ENCODE data around the gene BARHL2. TPM values are rescaled to one million over a fixed set of nuclear protein-coding genes. Genes with fewer than 3 reads are reported as not detected.

Gene BARHL2
- total and polyA plus RNA-seq, 8 donors = not detected

DNA sequence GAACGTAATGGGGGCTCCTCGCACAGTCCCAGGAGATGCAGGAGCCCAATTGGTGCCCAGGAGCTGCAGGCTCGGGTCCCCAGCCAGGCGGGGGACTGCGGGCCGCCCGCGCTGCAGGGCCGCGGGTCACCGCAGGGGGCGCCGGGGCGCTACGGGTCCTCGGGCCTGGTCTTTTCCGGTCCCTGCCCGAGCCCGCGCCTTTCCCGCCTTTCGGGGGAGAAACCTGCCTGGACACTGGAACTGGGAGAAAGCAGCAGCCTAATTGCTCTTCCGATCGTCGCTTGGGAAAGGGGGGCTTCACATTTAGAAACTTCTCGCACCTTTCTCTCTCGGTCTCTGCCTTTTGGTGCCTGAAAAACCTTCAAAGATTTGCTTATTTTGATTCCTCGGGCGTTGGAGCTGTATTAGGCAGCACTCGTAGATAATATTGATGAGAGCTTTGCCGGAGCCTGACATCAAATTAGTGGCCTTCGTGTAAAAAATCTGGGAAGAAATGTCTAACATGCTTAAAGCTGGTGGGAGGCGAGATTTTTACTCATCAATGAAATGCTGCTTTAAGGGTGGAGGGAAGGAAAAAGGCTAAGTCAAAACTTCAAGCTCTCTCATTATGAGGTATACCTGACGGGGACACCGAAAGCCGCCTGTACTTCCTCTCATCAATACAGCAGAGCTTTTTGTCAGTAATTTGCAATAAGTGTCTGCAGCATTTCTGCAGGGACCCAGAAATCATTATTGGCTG, 12.6 kb upstream of the BARHL2 start:
- intact Hi-C loops (cut with DNase I; ENCODE audit: low total_unique reads) = no loop called here
- WGBS, 5 donors = 9 to 17% (median 13%) methylated on average over 29 to 36 of the region's 36 CpGs
- peaks cover 17 to 55% (median 40%) of the 10 kb centered on the region in 4 donors for H3K4me1 ChIP-seq

DNA sequence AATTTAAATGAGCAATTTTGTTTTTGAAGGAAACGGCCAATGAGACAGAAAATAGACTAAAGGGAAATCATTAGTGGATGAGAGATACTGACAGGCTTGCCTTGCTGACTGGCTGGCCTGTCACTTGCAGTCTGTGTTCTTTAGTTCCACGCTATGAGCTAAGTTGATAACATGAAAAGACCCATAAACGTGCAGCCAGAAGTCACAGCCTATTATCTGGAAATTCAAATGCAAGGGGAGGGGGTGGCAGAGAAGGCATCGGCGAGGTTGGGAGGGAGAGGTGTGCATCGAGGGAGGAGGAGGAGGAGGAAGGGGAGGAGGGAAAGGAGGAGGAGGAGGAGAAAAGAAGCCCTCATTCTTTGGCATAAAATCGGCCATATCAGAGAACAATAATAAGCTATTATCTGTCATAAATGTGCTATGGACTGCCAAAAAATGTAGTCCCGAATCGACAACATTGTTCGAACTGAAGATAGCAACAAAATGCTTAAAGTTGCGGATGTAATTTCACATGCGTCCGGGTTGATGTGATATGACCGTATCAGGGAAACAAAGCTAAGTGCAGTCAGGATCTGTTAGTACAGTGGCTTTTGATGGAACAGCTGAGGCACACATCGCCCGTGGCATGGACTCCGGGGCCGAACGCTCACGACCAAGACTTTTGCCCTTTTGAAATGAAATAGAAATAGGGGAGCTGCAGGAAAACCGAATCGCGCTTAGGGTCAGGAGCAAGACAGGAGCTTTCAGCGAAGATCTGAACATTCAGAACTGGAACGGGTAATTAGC, 11.6 kb upstream of the BARHL2 start:
- intact Hi-C loops (cut with DNase I; ENCODE audit: low total_unique reads) = no loop called here

More for the DNA sequence above, 12.6 kb upstream of the BARHL2 start:
- TF ChIP-seq EP300 (IDR thresholded peaks at IDR 0.05) = no peak
- TF ChIP-seq POLR2A (IDR thresholded peaks at IDR 0.05) = no peak
- TF ChIP-seq POLR2AphosphoS5 (IDR thresholded peaks at IDR 0.05) = no peak
- TF ChIP-seq, protein P1, sequence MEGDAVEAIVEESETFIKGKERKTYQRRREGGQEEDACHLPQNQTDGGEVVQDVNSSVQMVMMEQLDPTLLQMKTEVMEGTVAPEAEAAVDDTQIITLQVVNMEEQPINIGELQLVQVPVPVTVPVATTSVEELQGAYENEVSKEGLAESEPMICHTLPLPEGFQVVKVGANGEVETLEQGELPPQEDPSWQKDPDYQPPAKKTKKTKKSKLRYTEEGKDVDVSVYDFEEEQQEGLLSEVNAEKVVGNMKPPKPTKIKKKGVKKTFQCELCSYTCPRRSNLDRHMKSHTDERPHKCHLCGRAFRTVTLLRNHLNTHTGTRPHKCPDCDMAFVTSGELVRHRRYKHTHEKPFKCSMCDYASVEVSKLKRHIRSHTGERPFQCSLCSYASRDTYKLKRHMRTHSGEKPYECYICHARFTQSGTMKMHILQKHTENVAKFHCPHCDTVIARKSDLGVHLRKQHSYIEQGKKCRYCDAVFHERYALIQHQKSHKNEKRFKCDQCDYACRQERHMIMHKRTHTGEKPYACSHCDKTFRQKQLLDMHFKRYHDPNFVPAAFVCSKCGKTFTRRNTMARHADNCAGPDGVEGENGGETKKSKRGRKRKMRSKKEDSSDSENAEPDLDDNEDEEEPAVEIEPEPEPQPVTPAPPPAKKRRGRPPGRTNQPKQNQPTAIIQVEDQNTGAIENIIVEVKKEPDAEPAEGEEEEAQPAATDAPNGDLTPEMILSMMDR (IDR thresholded peaks at IDR 0.05) = no peak
- peaks cover 41 to 98% (median 85%) of the 10 kb centered on the region in 3 donors for H3K27me3 ChIP-seq
- DNase-seq = no peak
- H3K4me3 ChIP-seq = peak overlapping the region in 1 of 4 donors; percentile 30
- no peaks in the 10 kb centered on the region for H3K36me3 ChIP-seq
- no peak overlapping the region for H3K27ac ChIP-seq
- peaks cover 0 to 33% (median 2%) of the 10 kb centered on the region in 4 donors for H3K9me3 ChIP-seq

DNA sequence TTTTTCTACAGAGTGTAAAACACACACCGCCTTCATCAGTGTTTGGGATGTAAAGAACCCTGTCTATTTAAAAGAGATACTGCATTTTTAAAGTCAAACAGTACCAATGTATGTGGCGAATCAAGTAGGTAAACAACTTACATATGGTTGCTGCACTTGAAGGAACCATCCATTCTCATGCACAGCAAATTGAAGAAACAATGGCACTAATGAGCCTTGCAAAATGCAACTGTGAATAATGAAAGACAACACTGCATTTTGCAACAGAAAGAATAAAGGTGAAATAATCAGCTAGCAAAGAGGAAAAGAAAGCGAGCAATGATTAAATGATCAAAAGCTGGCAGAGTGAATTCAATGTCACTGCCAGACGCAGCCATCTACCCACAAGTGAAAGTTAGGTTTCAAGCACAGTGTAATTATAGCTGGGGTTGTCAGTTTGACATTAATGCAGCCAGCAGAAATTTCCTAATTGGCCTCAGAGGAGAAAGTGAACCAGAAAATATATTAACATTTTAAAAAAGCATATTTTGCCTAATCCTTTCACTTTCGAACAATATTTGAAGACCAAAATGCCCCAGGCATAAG, 10.9 kb upstream of the BARHL2 start:
- Histone ChIP-seq H3K4me1 (peaks cover 28 to 71% (median 54%) of the 10 kb centered on the region in 4 donors), H3K9me3 (peaks cover 0 to 37% (median 2%) of the 10 kb centered on the region in 4 donors), H3K36me3 (no peaks in the 10 kb centered on the region), H3K27me3 (peaks cover 51 to 100% (median 95%) of the 10 kb centered on the region in 3 donors), H3K4me3 (no peak overlapping the region), H3K27ac (no peak overlapping the region)
- intact Hi-C loops (cut with DNase I; ENCODE audit: low total_unique reads) = no loop called here
- WGBS, 5 donors = 22 to 28% (median 27%) methylated on average over 5 of the region's 5 CpGs
- TF ChIP-seq POLR2A (IDR thresholded peaks at IDR 0.05) (no peak), POLR2AphosphoS5 (IDR thresholded peaks at IDR 0.05) (no peak)
- TF ChIP-seq, protein P1 (IDR thresholded peaks at IDR 0.05) = no peak
- DNase-seq = no peak

More for the DNA sequence above, 11.6 kb upstream of the BARHL2 start:
- TF ChIP-seq POLR2AphosphoS5 (IDR thresholded peaks at IDR 0.05) = no peak
- no peak for TF ChIP-seq POLR2A (IDR thresholded peaks at IDR 0.05)
- TF ChIP-seq EP300 (IDR thresholded peaks at IDR 0.05) = no peak
- Histone ChIP-seq H3K4me1 (peaks cover 23 to 65% (median 48%) of the 10 kb centered on the region in 4 donors), H3K4me3 (no peak overlapping the region), H3K27ac (no peak overlapping the region), H3K36me3 (no peaks in the 10 kb centered on the region), H3K9me3 (peaks cover 0 to 37% (median 2%) of the 10 kb centered on the region in 4 donors), H3K27me3 (peaks cover 50 to 100% (median 95%) of the 10 kb centered on the region in 3 donors)
- 7 to 13% (median 12%) methylated on average over 25 of the region's 25 CpGs for WGBS, 5 donors
- DNase-seq = no peak

DNA sequence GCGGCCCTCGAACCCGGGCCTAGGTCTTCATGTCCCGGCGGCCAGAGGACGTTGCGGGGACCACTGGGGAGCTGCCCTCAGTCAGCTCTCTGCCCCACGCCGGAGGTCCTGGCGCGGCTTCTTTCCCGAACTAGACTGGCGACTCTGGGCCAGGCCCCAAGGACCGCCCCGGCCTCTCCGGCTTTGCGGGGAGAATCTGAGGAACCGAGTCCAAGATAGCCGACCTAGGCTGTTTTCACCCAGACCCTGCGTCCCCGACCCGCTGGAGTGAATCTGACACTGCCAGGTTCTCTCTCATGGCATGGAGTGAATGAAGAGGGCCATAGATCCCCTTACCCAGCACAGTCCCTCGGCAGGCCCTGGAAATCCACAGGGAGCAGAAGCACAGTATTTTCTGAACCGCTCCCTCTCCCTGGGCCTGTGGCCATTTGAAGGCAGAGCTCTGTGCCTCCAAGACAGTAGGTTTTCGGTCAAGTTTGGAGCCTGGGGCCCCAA, 9.9 kb upstream of the BARHL2 start:
- H3K36me3 ChIP-seq = no peaks in the 10 kb centered on the region
- peaks cover 28 to 71% (median 55%) of the 10 kb centered on the region in 4 donors for H3K4me1 ChIP-seq
- H3K27ac ChIP-seq = no peak overlapping the region
- TF ChIP-seq POLR2A (IDR thresholded peaks at IDR 0.05) (no peak), EP300 (IDR thresholded peaks at IDR 0.05) (no peak), POLR2AphosphoS5 (IDR thresholded peaks at IDR 0.05) (no peak)
- TF ChIP-seq, protein P1 (IDR thresholded peaks at IDR 0.05) = no peak
- peaks cover 0 to 37% (median 2%) of the 10 kb centered on the region in 4 donors for H3K9me3 ChIP-seq
- intact Hi-C loops (cut with DNase I; ENCODE audit: low total_unique reads) = no loop called here
- no peak for DNase-seq
- WGBS, 5 donors = 13 to 25% (median 15%) methylated on average over 15 to 25 of the region's 25 CpGs
- peak overlapping the region in 1 of 4 donors; percentile 14 for H3K4me3 ChIP-seq
- peaks cover 52 to 100% (median 97%) of the 10 kb centered on the region in 3 donors for H3K27me3 ChIP-seq
